ENCODE data around the gene PRR12.
A peak's percentile ranks its signal among the peaks of the same experiment; 100 is the strongest.

Gene PRR12

GRCh38 chr19:49669516-49669915 lies 78.5 kb downstream of the PRR12 start:
- no peak for DNase-seq (ENCODE audit: low read depth)

GRCh38 chr19:49672131-49672919 lies 81.3 kb downstream of the PRR12 start:
- peak; percentile 62 for DNase-seq (ENCODE audit: low read depth)
